22Rv1 (cell line): ENCODE results near the gene PARVB.

ENCODE experiments used
- ZFX ChIP-seq: fragments of 450-650 bp; IDR thresholded peaks from 2 replicates; pipeline ENCODE4 v1.6.1; 2017; ENCODE audit warnings: antibody characterized with exemption, borderline replicate concordance
- TF ChIP-seq, protein P1 (sequence below): fragments of 450-650 bp; IDR thresholded peaks from 2 replicates; pipeline ENCODE4 v1.5.1; 2017; ENCODE audit warnings: mild to moderate bottlenecking

DNA sequence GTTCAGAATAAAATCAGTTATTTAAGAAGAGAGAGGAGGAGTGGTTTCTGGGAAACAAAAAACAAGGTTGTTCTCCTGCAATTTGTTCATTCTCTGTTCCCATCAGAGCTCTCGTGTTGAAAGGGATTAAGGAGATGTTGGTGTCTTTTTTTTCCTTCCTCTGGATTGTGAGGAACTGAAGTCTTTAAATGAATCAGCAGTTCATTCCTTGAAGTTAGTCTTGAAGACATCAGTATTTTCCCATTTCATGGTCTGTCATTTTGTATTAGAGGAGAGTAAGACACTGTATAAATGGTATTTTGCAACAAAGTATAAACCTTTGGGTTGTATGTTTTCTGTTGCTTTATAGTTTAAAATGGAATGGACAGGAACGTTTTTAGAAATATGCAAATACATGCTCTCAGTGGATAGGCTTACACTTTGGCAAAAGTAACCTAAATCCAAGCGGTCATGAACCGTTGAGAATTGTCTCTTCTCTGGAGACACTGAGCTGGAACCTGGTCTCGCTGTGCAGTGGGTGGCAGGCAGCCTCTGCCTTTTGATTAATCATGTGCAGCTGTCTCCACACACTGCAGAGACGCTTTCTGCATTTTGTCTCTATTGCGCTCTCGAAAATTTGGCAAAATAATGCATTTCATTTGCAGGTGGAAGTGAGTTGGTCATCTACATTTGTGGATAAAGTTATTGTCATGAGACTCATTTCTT lies 35.8 kb upstream of the PARVB start:
- TF ChIP-seq, protein P1, sequence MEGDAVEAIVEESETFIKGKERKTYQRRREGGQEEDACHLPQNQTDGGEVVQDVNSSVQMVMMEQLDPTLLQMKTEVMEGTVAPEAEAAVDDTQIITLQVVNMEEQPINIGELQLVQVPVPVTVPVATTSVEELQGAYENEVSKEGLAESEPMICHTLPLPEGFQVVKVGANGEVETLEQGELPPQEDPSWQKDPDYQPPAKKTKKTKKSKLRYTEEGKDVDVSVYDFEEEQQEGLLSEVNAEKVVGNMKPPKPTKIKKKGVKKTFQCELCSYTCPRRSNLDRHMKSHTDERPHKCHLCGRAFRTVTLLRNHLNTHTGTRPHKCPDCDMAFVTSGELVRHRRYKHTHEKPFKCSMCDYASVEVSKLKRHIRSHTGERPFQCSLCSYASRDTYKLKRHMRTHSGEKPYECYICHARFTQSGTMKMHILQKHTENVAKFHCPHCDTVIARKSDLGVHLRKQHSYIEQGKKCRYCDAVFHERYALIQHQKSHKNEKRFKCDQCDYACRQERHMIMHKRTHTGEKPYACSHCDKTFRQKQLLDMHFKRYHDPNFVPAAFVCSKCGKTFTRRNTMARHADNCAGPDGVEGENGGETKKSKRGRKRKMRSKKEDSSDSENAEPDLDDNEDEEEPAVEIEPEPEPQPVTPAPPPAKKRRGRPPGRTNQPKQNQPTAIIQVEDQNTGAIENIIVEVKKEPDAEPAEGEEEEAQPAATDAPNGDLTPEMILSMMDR = no peak
- TF ChIP-seq ZFX = no peak
